Activated naive CD8-positive, alpha-beta T cell treated with anti-CD3 and anti-CD28 coated beads for 36 hours (primary cell): ENCODE measurements around the gene PRLHR. TPM values are rescaled to one million over a fixed set of nuclear protein-coding genes. Genes with fewer than 3 reads are reported as not detected.
A peak's percentile ranks its signal among the peaks of the same experiment; 100 is the strongest.

Source experiments
- DNase-seq: peaks from one replicate; pipeline ENCODE4 v3.0.0; 2021
- H3K27ac Mint-ChIP-seq: one replicate; pipeline ENCODE4 v1.8.0; 2022; ENCODE audit warnings: mild to moderate bottlenecking, moderate library complexity, mixed read lengths
- H3K27me3 Mint-ChIP-seq: one replicate; pipeline ENCODE4 v1.8.0; 2022; ENCODE audit warnings: mild to moderate bottlenecking, mixed read lengths
- H3K36me3 Mint-ChIP-seq: one replicate; pipeline ENCODE4 v1.8.0; 2021; ENCODE audit warnings: mild to moderate bottlenecking, mixed read lengths
- H3K4me1 Mint-ChIP-seq: one replicate; pipeline ENCODE4 v1.8.0; 2021; ENCODE audit warnings: mixed read lengths
- H3K4me3 Mint-ChIP-seq: one replicate; pipeline ENCODE4 v1.8.0; 2022; ENCODE audit warnings: mild to moderate bottlenecking, moderate library complexity, mixed read lengths
- H3K9me3 Mint-ChIP-seq: one replicate; pipeline ENCODE4 v1.8.0; 2022; ENCODE audit warnings: mixed read lengths
- total RNA-seq, 2 experiments: library from RNA; stranded (reverse); gene quantifications; one replicate each; pipeline ENCODE4 v1.2.3, GENCODE V29; 2021

Gene PRLHR
- total RNA-seq, 2 experiments from 2014 or later, result not detected

- Mint-ChIP-seq H3K27ac (no peak overlapping the region), H3K4me3 (peak overlapping the region; percentile 29), H3K9me3 (peaks cover 2% of the 10 kb centered on the region), H3K4me1 (peaks cover 9% of the 10 kb centered on the region), H3K36me3 (peaks cover 4% of the 10 kb centered on the region), H3K27me3 (peaks cover 53% of the 10 kb centered on the region)
- no peak for DNase-seq
Observed at GRCh38 chr10:118596426-118597124, 1.1 kb upstream of the PRLHR start.

GRCh38 chr10:118595064-118595420, 406 bp downstream of the PRLHR start:
- Mint-ChIP-seq H3K4me1 (peaks cover 9% of the 10 kb centered on the region), H3K27ac (no peak overlapping the region), H3K9me3 (peaks cover 2% of the 10 kb centered on the region), H3K36me3 (peaks cover 4% of the 10 kb centered on the region), H3K27me3 (peaks cover 53% of the 10 kb centered on the region), H3K4me3 (no peak overlapping the region)
- no peak for DNase-seq

GRCh38 chr10:118594392-118595063, 920 bp downstream of the PRLHR start:
- peaks cover 9% of the 10 kb centered on the region for H3K4me1 Mint-ChIP-seq
- no peak overlapping the region for H3K27ac Mint-ChIP-seq
- peaks cover 4% of the 10 kb centered on the region for H3K36me3 Mint-ChIP-seq
- no peak overlapping the region for H3K4me3 Mint-ChIP-seq
- H3K9me3 Mint-ChIP-seq, result peaks cover 2% of the 10 kb centered on the region
- DNase-seq, result peak; percentile 50
- peaks cover 53% of the 10 kb centered on the region for H3K27me3 Mint-ChIP-seq

GRCh38 chr10:118592675-118593330, 2.6 kb downstream of the PRLHR start:
- Mint-ChIP-seq H3K36me3 (peaks cover 4% of the 10 kb centered on the region), H3K27ac (no peak overlapping the region), H3K4me3 (no peak overlapping the region), H3K27me3 (peaks cover 48% of the 10 kb centered on the region), H3K9me3 (peaks cover 2% of the 10 kb centered on the region), H3K4me1 (peaks cover 9% of the 10 kb centered on the region)
- DNase-seq, result no peak

GRCh38 chr10:118590334-118590733, 5.1 kb downstream of the PRLHR start:
- Mint-ChIP-seq H3K36me3 (peaks cover 4% of the 10 kb centered on the region), H3K27ac (no peak overlapping the region), H3K27me3 (peaks cover 25% of the 10 kb centered on the region), H3K9me3 (peaks cover 2% of the 10 kb centered on the region), H3K4me3 (no peak overlapping the region), H3K4me1 (peaks cover 2% of the 10 kb centered on the region)
- no peak for DNase-seq

- no peak for DNase-seq
- Mint-ChIP-seq H3K36me3 (no peaks in the 10 kb centered on the region), H3K4me3 (no peak overlapping the region), H3K27me3 (peaks cover 2% of the 10 kb centered on the region), H3K4me1 (no peaks in the 10 kb centered on the region), H3K27ac (no peak overlapping the region), H3K9me3 (no peaks in the 10 kb centered on the region)
Observed at GRCh38 chr10:118587881-118588651, 7.4 kb downstream of the PRLHR start.

GRCh38 chr10:118586911-118587310, 8.5 kb downstream of the PRLHR start:
- no peak overlapping the region for H3K27ac Mint-ChIP-seq
- no peaks in the 10 kb centered on the region for H3K9me3 Mint-ChIP-seq
- H3K27me3 Mint-ChIP-seq, result no peaks in the 10 kb centered on the region
- H3K36me3 Mint-ChIP-seq, result no peaks in the 10 kb centered on the region
- no peak overlapping the region for H3K4me3 Mint-ChIP-seq
- H3K4me1 Mint-ChIP-seq, result no peaks in the 10 kb centered on the region
- no peak for DNase-seq

GRCh38 chr10:118585794-118586193, 9.7 kb downstream of the PRLHR start:
- DNase-seq, result no peak
- H3K4me1 Mint-ChIP-seq, result no peaks in the 10 kb centered on the region
- no peak overlapping the region for H3K4me3 Mint-ChIP-seq
- H3K27me3 Mint-ChIP-seq, result no peaks in the 10 kb centered on the region
- no peak overlapping the region for H3K27ac Mint-ChIP-seq
- H3K36me3 Mint-ChIP-seq, result no peaks in the 10 kb centered on the region
- no peaks in the 10 kb centered on the region for H3K9me3 Mint-ChIP-seq

- Mint-ChIP-seq H3K9me3 (no peaks in the 10 kb centered on the region), H3K27me3 (no peaks in the 10 kb centered on the region), H3K36me3 (no peaks in the 10 kb centered on the region), H3K4me1 (no peaks in the 10 kb centered on the region), H3K4me3 (no peak overlapping the region), H3K27ac (no peak overlapping the region)
- DNase-seq, result no peak
Observed at GRCh38 chr10:118585234-118585633, 10.2 kb downstream of the PRLHR start.

GRCh38 chr10:118584181-118584954, 11.1 kb downstream of the PRLHR start:
- DNase-seq, result no peak
- Mint-ChIP-seq H3K27me3 (no peaks in the 10 kb centered on the region), H3K9me3 (no peaks in the 10 kb centered on the region), H3K27ac (no peak overlapping the region), H3K36me3 (no peaks in the 10 kb centered on the region), H3K4me3 (no peak overlapping the region), H3K4me1 (no peaks in the 10 kb centered on the region)

- H3K9me3 Mint-ChIP-seq, result no peaks in the 10 kb centered on the region
- no peak overlapping the region for H3K27ac Mint-ChIP-seq
- H3K4me3 Mint-ChIP-seq, result no peak overlapping the region
- DNase-seq, result no peak
- no peaks in the 10 kb centered on the region for H3K27me3 Mint-ChIP-seq
- no peaks in the 10 kb centered on the region for H3K36me3 Mint-ChIP-seq
- no peaks in the 10 kb centered on the region for H3K4me1 Mint-ChIP-seq
Observed at GRCh38 chr10:118583611-118584010, 11.8 kb downstream of the PRLHR start.

GRCh38 chr10:118582511-118582910, 12.9 kb downstream of the PRLHR start:
- H3K36me3 Mint-ChIP-seq, result no peaks in the 10 kb centered on the region
- H3K9me3 Mint-ChIP-seq, result no peaks in the 10 kb centered on the region
- no peak overlapping the region for H3K27ac Mint-ChIP-seq
- H3K4me1 Mint-ChIP-seq, result no peaks in the 10 kb centered on the region
- H3K27me3 Mint-ChIP-seq, result no peaks in the 10 kb centered on the region
- no peak overlapping the region for H3K4me3 Mint-ChIP-seq
- no peak for DNase-seq

GRCh38 chr10:118581340-118581739, 14.1 kb downstream of the PRLHR start:
- Mint-ChIP-seq H3K4me3 (no peak overlapping the region), H3K27ac (no peak overlapping the region), H3K4me1 (no peaks in the 10 kb centered on the region), H3K9me3 (no peaks in the 10 kb centered on the region), H3K36me3 (no peaks in the 10 kb centered on the region), H3K27me3 (no peaks in the 10 kb centered on the region)
- DNase-seq, result no peak

- Mint-ChIP-seq H3K27me3 (no peaks in the 10 kb centered on the region), H3K27ac (no peak overlapping the region), H3K36me3 (no peaks in the 10 kb centered on the region), H3K9me3 (no peaks in the 10 kb centered on the region), H3K4me1 (no peaks in the 10 kb centered on the region), H3K4me3 (no peak overlapping the region)
- no peak for DNase-seq
Observed at GRCh38 chr10:118580702-118581101, 14.7 kb downstream of the PRLHR start.
